VCaP (cell line): Measurements from ENCODE around the gene DIP2C.

ENCODE experiments used
- H3K27ac ChIP-seq: fragments of 450-650 bp; 2 replicates; pipeline ENCODE4 v1.5.1; 2017
- TF ChIP-seq, protein P1 (sequence below): fragments of 450-650 bp; conservative IDR thresholded peaks from 2 replicates; pipeline ENCODE4 v1.5.1; 2017; ENCODE audit warnings: mild to moderate bottlenecking, moderate library complexity

Gene DIP2C

DNA sequence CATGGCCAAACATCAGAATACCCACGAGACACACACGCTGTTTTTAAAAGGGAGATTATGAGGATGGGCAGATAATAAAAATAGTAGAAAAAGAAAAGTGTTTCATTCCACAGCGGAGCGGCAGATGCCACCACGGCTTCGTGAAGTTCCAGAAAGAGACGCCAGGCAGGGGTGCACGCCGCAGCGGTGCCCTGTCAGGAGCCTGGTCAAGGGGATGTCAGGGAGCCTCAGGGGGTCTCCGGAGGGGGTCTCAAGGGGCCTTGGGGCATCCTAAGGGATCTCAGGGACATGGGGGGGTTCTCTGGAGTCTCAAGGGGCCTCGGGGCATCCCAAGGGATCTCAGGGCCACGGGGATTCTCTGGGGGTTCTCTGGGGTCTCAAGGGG, 300.8 kb downstream of the DIP2C start:
- TF ChIP-seq, protein P1, sequence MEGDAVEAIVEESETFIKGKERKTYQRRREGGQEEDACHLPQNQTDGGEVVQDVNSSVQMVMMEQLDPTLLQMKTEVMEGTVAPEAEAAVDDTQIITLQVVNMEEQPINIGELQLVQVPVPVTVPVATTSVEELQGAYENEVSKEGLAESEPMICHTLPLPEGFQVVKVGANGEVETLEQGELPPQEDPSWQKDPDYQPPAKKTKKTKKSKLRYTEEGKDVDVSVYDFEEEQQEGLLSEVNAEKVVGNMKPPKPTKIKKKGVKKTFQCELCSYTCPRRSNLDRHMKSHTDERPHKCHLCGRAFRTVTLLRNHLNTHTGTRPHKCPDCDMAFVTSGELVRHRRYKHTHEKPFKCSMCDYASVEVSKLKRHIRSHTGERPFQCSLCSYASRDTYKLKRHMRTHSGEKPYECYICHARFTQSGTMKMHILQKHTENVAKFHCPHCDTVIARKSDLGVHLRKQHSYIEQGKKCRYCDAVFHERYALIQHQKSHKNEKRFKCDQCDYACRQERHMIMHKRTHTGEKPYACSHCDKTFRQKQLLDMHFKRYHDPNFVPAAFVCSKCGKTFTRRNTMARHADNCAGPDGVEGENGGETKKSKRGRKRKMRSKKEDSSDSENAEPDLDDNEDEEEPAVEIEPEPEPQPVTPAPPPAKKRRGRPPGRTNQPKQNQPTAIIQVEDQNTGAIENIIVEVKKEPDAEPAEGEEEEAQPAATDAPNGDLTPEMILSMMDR = no peak

DNA sequence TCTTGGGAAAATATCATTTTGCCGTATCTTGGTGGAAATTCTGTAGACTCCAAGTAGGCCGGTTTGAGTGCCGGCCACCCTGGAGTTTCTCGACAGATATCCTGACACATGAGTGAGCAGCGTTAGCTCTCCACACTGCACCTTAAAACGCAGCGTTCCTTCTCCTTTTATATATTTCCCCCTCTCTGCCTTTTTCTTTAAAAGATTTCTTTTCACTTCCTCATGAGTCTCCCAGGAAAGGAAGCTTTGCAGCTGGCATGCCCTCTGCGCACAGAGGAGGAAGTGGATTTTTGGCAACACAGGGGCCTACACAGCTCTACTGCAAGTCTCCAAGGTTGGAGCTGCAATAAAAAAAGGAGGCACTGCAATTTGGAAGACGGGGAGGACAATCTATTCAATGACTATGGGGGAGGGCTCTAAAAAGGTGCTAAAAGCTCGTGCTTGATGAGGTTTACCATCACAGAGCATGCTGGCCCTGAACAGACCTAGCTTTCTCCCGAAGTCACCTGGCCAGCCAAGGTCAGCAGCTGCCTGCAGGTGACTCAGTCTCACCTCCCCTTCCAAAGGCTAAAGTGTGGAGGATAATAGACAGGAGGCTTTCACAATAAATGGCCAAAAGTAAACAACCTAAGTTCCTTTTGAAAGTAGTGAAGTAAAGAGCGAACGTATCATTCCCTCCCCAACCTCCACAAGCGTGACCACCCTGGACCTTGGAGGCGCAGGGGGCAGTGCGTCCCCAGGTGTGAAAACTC, 301.4 kb downstream of the DIP2C start:
- TF ChIP-seq, protein P1 = no peak

More for the DNA sequence above, 300.8 kb downstream of the DIP2C start:
- H3K27ac ChIP-seq = no peak overlapping the region

DNA sequence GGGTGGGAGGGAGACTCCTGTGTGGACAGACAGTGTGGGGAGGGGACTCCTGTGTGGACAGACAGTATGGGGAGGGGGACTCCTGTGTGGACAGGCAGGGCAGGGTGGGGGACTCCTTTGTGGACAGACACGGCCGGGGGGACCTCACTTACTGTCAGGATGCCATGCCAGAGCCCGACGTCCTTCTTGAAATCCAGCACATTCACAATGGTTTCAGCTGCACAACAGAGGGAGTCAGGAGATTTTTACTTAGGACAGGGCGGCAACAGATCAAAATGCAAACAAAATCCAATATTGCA, 301.9 kb downstream of the DIP2C start:
- TF ChIP-seq, protein P1 = no peak
- H3K27ac ChIP-seq = no peak overlapping the region

More for the DNA sequence above, 301.4 kb downstream of the DIP2C start:
- H3K27ac ChIP-seq = no peak overlapping the region

DNA sequence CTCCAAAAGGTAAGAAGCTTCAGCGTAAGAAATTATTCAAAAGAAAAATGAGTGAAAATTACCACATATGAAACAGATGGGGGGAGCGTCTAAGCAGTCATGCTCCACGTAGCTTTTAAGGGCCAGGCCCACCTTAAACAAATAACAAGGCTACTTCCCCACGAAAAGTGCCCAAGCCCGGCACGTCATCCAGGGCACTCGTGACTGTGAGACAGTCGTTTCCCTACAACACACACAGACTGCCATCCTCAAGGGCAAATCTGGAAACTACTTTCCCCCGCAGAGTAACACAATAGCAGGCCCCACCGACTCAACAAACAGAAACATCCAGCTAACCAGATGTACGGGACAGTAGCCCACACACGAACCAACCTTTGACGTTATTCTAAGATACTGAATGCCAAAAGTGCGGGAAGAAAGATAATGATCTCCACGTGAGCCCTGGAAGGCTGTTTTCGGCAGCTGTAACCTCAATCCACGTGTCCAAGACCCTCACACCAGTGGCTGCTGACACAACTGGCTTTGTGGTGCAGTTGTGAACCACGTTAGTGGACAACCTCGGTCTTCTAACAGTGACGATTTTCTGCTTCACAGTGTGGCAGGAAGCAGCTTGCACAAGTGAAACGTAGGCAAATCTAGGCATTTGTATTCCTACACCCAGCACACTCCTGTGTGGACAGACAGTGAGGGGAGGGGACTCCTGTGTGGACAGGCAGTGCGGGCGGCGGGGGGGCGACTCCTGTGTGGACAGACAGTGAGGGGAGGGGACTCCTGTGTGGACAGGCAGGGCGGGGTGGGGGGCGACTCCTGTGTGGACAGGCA, 302.5 kb downstream of the DIP2C start:
- no peak overlapping the region for H3K27ac ChIP-seq
- TF ChIP-seq, protein P1 = no peak

DNA sequence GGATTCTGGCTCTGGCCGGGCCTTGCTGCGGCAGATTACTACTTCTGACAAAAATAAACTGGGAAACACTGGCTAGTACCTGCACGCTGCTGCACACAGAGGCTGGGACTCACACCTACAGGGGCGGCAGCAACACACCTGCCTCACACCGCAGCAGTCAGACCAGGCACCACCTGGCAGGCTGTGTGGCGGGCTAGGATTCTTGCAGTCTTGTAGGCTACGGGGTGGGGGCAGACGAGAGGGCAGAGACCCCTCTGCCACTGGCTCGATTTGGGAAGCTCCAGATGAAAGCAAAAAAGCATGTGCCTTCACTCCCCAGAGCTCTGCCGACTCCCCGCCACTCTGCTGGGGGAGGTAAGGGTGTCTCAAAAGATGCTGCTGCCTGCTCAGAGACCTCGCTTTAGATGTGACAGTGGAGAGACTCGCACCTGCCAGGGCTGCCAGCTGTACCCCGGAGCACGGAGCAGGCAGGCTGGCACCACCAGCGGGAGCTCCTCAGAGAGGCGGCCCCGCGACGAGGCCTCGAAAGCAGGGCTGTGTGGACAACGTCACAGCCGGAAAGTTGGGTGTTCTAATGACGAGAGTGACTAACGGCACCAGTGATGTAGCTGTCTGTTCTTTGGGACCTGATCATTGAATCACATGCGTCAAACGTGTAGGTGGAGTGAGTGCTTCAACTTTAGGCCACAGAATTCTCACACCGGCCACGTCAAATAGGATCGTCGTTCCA, 303.7 kb downstream of the DIP2C start:
- no peak overlapping the region for H3K27ac ChIP-seq
- TF ChIP-seq, protein P1 = no peak

DNA sequence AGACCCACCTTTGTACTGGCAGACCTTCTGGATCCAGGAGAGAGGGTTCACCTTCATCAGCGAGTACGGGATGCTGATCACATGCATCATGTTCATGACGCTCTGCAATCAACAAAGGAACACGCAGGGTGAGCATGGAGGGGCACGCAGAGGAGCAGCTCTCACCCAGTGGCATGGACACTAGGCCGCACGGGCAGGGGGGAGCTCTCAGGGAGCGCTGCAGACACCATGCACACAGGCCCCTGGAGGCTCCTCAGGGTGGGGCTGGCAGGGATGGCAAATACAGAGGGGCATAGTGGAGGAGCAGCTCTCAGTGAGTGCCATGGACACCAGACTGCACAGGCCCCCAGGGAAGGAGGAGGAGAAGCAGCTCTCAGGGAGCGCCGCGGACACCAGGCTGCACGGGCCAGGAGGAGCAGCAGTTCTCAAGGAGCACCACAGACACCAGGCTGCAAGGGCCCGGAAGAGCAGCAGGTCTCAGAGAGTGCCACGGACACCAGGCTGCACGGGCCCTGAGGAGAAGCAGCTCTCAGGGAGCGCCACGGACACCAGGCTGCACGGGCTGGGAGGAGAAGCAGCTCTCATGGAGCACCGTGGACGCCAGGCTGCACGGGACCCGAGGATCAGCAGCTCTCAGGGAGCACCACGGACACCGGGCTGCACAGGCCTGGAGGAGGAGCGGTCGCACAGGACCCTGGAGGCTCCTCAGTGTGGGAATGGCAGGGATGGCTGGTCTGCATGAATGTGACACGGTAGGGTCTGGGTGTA, 304.7 kb downstream of the DIP2C start:
- H3K27ac ChIP-seq = no peak overlapping the region
- TF ChIP-seq, protein P1 = no peak
